Measurements from ENCODE around the gene LRRC8E.

Gene LRRC8E

GRCh38 chr19:7868671-7869452 is 19.4 kb upstream of the LRRC8E start:
- DNase-seq: no peak

- DNase-seq: no peak
Observed at GRCh38 chr19:7869453-7869909, 18.8 kb upstream of the LRRC8E start.

- peak; percentile 21 for DNase-seq
Observed at GRCh38 chr19:7869910-7870511, 18.3 kb upstream of the LRRC8E start.

GRCh38 chr19:7870571-7871436 is 17.5 kb upstream of the LRRC8E start:
- DNase-seq: peak; percentile 30

DNA sequence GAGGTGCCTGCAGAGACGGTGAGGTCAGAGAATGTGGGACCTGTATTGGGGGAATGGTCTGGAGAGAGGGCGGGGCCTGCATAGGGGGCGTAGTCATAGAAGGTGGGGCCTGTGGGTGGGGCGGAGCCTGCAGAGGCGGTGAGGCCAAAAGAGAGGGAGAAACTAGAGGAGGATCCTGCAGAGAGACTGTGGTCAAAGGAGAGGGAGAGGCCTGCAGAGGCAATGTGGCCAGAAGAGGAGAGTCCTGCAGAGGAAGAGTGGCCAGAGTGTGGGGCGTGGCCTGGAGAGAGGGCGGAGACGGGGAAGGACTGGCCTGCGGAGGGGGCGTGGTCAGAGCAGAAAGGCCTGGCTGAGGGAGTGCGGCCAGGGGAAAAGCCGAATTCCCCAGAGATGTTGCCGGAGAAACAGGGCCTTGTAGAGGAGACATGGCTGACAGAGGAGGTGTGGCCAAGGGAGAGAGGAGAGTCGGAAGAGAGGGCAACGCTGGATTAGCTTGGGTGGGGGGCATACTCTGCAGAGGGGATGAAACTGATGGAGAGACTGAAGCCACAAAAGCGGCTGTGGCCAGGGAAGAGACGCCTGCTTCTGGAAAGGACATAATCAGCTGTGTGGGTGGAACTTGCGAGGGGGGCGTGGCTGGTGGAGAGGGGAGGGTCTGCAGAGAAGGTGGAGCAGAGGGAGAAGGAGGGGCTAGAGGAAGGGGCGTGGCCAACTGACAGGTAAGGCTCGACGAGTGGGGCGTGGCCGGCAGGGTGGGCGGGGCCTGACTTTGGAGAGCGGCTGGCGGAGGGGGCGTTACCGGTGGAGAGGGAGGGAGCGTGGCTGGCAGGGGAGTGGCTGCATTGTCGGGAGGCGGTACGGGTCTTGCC is 16.6 kb upstream of the LRRC8E start:
- peak; percentile 24 for DNase-seq

DNA sequence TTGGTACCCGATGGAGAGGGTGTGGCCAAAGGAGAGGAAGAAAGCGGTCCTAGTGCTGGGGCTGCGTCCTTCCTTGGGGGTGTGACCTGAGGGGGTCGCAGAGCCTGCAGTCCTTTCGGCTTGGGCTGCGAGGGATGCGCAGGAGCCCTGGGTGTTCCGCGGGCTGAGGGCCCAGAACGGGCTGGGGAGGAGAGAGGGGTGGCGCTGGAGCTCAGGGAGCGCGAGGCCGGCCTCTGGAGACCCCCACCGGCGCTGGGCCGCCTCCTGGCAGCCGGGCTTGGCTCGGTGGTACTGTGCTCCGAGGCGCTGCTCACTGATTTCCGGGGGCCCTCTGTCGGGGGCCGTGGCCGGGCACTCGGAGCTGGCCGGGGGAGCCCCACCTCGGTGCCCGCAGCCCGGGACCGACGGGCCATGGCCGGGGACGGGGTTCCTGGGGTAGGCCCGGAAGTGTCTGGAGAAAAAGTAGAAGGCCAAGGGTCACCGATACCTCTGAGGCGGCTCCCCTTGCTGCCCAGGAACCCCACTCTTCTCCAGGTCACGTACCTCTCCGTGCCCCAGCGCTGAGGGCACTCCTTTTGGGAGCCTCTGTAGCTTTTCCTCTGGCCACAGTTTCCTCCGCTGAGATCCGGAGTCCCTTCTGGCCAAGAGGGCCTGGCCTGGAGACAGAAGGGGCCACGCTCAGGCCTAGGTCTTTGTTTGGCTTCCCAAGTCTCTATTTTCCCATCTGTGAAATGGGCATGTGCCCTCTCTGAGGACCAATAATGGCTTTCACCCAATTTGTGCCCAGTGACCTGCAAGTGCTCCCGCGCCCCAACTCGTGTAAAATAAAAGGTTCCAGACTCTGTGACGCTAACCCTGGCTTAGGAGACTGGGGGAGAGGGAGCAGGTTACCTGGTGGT is 15.8 kb upstream of the LRRC8E start:
- DNase-seq: no peak

GRCh38 chr19:7873304-7874075 is 14.8 kb upstream of the LRRC8E start:
- no peak for DNase-seq

DNA sequence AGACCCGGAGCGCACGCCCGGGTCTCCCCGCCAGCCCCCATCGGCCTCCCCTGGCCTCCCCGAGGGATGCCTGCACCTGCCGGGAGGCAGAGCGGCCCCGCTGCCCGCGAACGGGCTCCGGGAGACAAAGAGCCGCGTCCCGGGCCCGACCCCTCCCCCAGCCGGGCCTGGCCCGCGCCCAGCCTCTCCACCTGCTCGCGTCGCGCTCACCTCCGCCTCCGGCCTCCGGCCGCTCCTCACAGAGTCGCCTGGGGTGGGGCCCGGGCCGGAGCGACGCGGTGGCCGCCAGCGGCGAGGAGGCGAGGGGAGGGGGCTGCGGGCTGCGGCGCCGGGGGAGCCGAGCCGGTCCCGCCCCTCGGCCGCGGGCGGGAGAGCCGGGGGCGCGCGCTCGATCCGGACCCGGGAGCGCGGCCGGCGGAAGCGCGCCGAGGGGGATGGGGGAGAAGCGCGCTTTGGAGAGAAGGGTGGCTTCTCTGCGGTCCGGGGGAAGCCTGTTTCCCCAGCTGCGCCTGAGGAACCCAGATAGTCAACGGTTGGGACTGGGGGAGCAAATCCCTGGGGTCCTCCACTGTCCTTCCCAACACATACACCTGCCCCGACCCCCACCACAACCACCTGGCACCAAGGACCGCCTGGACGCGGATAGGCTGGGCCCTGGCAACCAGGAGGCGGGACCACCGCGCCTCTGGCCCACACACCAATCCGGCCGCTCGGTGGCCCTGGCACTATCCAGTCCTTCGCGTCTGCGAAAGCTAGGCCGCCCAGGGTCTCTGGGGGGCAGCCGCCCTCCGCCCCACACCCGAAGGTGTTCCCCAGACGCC is 14.0 kb upstream of the LRRC8E start, which contains the start of gene PRR36:
PRR36 (minus strand) TSS at position 315 of the 821 bp plus-strand sequence. CDS start 701 bp downstream, outside the sequence.
- DNase-seq: no peak

- DNase-seq: no peak
Observed at GRCh38 chr19:7874897-7875273, 13.4 kb upstream of the LRRC8E start.

DNA sequence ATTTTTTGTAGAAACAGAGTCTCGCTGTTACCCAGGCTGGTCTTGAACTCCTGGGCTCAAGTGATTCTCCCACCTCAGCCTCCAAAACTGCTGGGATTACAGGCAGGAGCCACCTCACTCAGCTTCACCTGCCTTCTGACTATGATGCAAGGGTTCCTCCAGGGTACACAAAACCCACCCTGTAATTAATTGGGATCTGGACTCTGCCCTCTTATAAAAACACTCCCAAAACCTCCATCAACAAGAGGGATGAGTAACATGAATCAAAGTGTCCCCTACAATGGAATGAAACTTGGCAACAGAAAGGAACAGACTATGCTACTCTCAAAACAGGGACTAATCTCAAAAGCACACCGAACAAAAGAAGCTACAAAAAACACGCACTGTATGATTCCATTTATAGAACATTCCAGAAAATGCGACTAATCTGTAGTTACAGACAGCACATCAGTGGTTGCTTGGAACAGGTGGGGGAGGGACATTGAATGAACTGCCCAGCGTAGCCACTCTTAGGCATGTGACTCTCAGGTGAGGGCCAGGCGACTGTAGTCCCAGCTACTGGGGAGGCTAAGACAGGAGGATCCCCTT is 11.0 kb upstream of the LRRC8E start:
- no peak for DNase-seq

DNA sequence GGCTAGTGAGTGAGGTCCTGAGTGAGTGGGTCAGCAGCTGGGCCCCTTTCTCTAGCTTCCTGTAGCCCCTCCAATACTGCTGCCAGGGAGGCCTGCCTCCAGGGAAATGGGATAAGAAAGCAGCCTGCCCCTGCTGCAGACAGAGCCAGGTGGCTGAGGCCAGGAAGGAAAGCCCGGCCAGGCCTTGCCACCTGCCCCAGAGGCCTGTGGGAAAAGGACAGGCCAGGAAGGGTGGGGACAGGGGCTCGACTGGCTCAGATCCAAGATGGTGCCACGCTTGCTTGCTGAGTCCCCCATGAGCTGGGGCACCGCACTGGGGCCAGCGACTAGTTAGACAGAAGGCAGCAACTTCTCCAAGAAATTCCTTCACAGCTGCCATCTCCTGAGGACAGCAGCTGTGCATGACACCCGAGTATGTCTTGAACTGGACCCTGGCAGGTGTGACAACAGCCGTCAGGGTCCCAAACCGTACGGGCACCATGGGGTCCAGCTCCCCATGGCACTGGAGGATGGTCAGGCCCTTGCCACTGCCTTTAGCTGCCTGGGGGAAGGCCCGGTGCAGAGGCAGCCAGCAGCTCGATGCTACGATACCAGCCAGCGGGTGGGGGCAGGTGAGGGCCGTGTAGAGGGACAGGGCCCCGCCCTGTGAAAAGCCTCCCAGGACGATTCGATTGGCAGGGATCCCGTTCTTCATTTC is 9.1 kb upstream of the LRRC8E start:
- no peak for DNase-seq

DNA sequence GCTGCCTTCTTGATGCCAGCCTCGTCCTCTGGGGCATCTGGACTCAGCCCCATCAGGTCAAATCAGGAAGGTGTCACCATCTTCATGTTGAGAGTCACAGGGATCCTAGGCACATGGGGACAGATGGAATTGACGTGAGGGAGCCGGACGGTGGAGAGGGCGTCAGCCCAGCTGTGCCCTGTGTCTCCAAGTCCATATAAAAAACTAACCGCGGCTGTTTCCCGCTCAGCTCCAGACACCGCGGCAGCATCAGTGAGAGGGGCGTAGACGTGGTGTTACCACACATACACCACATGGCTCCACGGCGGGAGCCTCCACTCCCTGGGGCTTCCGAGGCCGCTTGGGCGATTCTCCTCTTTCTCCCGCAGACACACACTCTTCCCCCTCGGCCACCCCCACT is 8.5 kb upstream of the LRRC8E start:
- no peak for DNase-seq

GRCh38 chr19:7881910-7882309 is 6.4 kb upstream of the LRRC8E start:
- no peak for DNase-seq

GRCh38 chr19:7883105-7883504 is 5.2 kb upstream of the LRRC8E start:
- no peak for DNase-seq

DNA sequence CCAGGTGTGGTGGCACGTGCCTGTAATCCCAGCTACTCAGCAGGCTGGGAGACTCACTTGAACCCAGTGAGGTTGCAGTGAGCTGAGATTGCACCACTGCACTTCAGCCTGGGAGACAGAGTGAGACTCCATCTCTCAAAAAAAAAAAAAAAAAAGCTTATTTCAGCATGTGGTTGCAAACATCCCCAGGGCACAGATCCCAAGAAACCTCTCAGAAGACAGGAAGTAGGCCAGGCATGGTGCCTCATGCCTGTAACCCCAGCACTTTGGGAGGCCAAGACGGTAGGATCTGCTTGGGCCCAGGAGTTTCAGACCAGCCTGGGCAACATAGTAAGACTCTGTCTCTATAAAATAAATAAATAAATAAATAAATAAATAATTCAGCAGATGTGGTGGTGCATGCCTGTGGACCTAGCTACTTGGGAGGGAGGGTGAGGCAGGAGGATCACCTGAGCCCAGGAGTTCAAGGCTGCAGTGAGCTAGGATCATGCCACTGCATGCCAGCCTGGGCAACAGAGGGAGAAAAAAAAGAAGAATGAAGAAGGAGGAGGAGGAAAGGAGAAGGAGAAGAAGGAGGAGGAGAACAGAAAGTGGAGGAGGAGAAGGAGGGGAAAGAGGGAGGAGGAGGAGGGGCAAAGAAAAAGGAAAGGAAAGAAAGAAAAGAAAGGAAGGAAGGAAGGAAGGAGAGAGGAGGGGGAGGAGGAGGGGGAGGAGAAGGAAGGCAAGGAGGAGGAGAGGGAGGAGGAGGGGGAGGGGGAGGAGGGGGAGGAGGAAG is 4.3 kb upstream of the LRRC8E start:
- DNase-seq: no peak

DNA sequence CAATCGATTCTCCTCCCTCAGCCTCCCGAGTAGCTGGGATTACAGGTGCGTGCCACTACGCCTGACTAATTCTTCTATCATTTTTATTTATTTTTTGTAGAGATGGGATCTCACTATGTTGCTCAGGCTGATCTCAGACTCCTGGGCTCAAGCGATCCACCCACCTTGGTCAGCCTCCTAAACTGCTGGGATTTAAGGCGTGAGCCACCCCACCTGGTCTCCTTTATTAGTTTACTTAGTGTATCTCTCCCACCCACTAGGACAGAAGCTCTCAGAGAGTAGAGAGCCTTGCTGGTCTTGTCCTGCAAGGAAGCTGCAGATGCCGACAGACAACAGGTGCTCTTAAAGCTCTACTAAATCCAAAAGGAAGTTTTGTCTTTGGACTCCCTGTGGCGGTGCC is 2.5 kb upstream of the LRRC8E start:
- DNase-seq: no peak

GRCh38 chr19:7887408-7888144 is 734 bp upstream of the LRRC8E start:
- no peak for DNase-seq
